NCI-H2227 treated with DMSO at 0.1 percent for 48 hours (cell line): ENCODE measurements around the gene BOK.
"Not testable (repeated sequence)": the region's sequence is repeated elsewhere in the genome, so short reads cannot be mapped to it uniquely, and the experiment has no call there.

Experiments
- DNase-seq: peaks from one replicate; lab custom pipeline; 2025; lab: John Stamatoyannopoulos, UW

Gene BOK

GRCh38 chr2:241572915-241573651 lies 14.5 kb downstream of the BOK start:
- DNase-seq = not testable (repeated sequence)

- DNase-seq = no peak
These were observed 15.2 kb downstream of the BOK start for GRCh38 chr2:241573741-241574140.

- no peak for DNase-seq
These were observed 16.5 kb downstream of the BOK start for GRCh38 chr2:241574911-241575623.

- DNase-seq = no peak
These were observed 17.2 kb downstream of the BOK start for GRCh38 chr2:241575624-241576292.

GRCh38 chr2:241576293-241576654 lies 17.7 kb downstream of the BOK start:
- no peak for DNase-seq

- no peak for DNase-seq
These were observed 19.0 kb downstream of the BOK start for GRCh38 chr2:241577413-241578122.

GRCh38 chr2:241579281-241579680 lies 20.7 kb downstream of the BOK start:
- no peak for DNase-seq

GRCh38 chr2:241582328-241582727 lies 23.8 kb downstream of the BOK start:
- no peak for DNase-seq

GRCh38 chr2:241582806-241583205 lies 24.3 kb downstream of the BOK start:
- DNase-seq = no peak

GRCh38 chr2:241584436-241584835 lies 25.9 kb downstream of the BOK start:
- DNase-seq = no peak

- no peak for DNase-seq
These were observed 28.2 kb downstream of the BOK start for GRCh38 chr2:241586564-241587264.

GRCh38 chr2:241589863-241590262 lies 31.3 kb downstream of the BOK start:
- DNase-seq = not testable (repeated sequence)

- not testable (repeated sequence) for DNase-seq
These were observed 32.2 kb downstream of the BOK start for GRCh38 chr2:241590496-241591455.

- DNase-seq = no peak
These were observed 33.7 kb downstream of the BOK start for GRCh38 chr2:241592126-241592845.

GRCh38 chr2:241593271-241593670 lies 34.7 kb downstream of the BOK start:
- no peak for DNase-seq

GRCh38 chr2:241595600-241596140 lies 37.1 kb downstream of the BOK start:
- no peak for DNase-seq

GRCh38 chr2:241597561-241597960 lies 39.0 kb downstream of the BOK start:
- DNase-seq = no peak

- DNase-seq = no peak
These were observed 39.5 kb downstream of the BOK start for GRCh38 chr2:241598061-241598460.

- DNase-seq = no peak
These were observed 39.9 kb downstream of the BOK start for GRCh38 chr2:241598487-241598886.

GRCh38 chr2:241599615-241600014 lies 41.1 kb downstream of the BOK start:
- no peak for DNase-seq
